MM.1S (cell line): ENCODE data around the gene CDPF1.

Source experiments
- CTCF ChIP-seq: fragments of 300-600 bp; sonication (generic); IDR thresholded peaks from 2 replicates; pipeline ENCODE4 v1.5.1; 2016; ENCODE audit warnings: antibody characterized with exemption, low read length, mixed read lengths
- EZH2 ChIP-seq: fragments of 300-600 bp; sonication (generic); optimal IDR thresholded peaks from 2 replicates; pipeline ENCODE3; 2017; ENCODE audit warnings: low read depth, mild to moderate bottlenecking, antibody characterized with exemption, low read length, mixed read lengths
- EZH2phosphoT487 ChIP-seq: fragments of 300-600 bp; sonication (generic); IDR thresholded peaks from 2 replicates; pipeline ENCODE4 v1.6.1; 2018; ENCODE audit warnings: antibody characterized with exemption, low read length

- TF ChIP-seq CTCF (no peak), EZH2 (no peak), EZH2phosphoT487 (no peak)
These were observed 23.5 kb upstream of the CDPF1 start for GRCh38 chr22:46273432-46274148.
